Keratinocyte (primary cell): Measurements from ENCODE around the gene CYP26C1. TPM values are rescaled to one million over a fixed set of nuclear protein-coding genes. Genes with fewer than 3 reads are reported as not detected.

Source experiments
- DNase-seq: peaks from one replicate; pipeline ENCODE4 v3.0.0-alpha.2; 2011; ENCODE audit warnings: low read depth, missing footprints, low spot score
- FAIRE-seq: peaks from 2 replicates; lab custom pipeline; 2011; peaks lifted over from hg19 to GRCh38; lab: Jason Lieb, UNC
- H2AFZ ChIP-seq: 2 replicates; pipeline ENCODE4 v1.6.0; 2012; ENCODE audit warnings: low read length, control low read depth, inconsistent platforms; ENCODE audit not compliant: control insufficient read depth
- H3K27ac ChIP-seq: 2 replicates; pipeline ENCODE4 v1.5.1; 2011; ENCODE audit warnings: low read length; ENCODE audit not compliant: control insufficient read depth, insufficient read depth
- H3K27me3 ChIP-seq: 3 replicates; pipeline ENCODE4 v1.6.0; 2011; ENCODE audit warnings: low read length; ENCODE audit not compliant: control insufficient read depth, insufficient read depth; ENCODE audit errors: extremely low read depth
- H3K36me3 ChIP-seq, 2 experiments: 2 replicates in 1 of 2; 3 replicates in 1 of 2; pipeline ENCODE4 v1.5.1; 2011; ENCODE audit warnings: low read length in 2 of 2, mild to moderate bottlenecking in 1 of 2; ENCODE audit not compliant: control insufficient read depth in 2 of 2, insufficient read depth in 2 of 2; ENCODE audit errors: extremely low read depth in 1 of 2
- H3K4me1 ChIP-seq: 3 replicates; pipeline ENCODE4 v1.5.1; 2011; ENCODE audit warnings: low read length; ENCODE audit not compliant: control insufficient read depth, insufficient read depth; ENCODE audit errors: extremely low read depth
- H3K4me2 ChIP-seq: 3 replicates; pipeline ENCODE4 v1.6.0; 2011; ENCODE audit warnings: low read depth, low read length; ENCODE audit not compliant: control insufficient read depth, insufficient read depth; ENCODE audit errors: extremely low read depth
- H3K4me3 ChIP-seq, 3 experiments: fragments of 200-600 bp in 1 of 3; sonication (generic) in 1 of 3; 2 replicates in 2 of 3; 3 replicates in 1 of 3; pipeline ENCODE4 v1.5.1; 2011 to 2016; ENCODE audit warnings: low read length in 3 of 3, mild to moderate bottlenecking in 3 of 3, control low read depth in 2 of 3, inconsistent platforms in 1 of 3, low read depth in 1 of 3, mixed read lengths in 1 of 3, mixed run types in 1 of 3, moderate library complexity in 1 of 3; ENCODE audit not compliant: control insufficient read depth in 2 of 3, insufficient read depth in 2 of 3; ENCODE audit errors: extremely low read depth in 1 of 3
- H3K79me2 ChIP-seq: 2 replicates; pipeline ENCODE4 v1.6.0; 2012; ENCODE audit warnings: low read length; ENCODE audit not compliant: control insufficient read depth, insufficient read depth
- H3K9ac ChIP-seq: 3 replicates; pipeline ENCODE4 v1.6.0; 2011; ENCODE audit warnings: low read length; ENCODE audit not compliant: control insufficient read depth, insufficient read depth; ENCODE audit errors: extremely low read depth
- H3K9me1 ChIP-seq: 3 replicates; pipeline ENCODE4 v1.6.0; 2011; ENCODE audit warnings: low read length; ENCODE audit not compliant: control insufficient read depth, insufficient read depth; ENCODE audit errors: extremely low read depth
- H3K9me3 ChIP-seq: 2 replicates; pipeline ENCODE4 v1.5.1; 2012; ENCODE audit warnings: low read depth, low read length; ENCODE audit not compliant: control insufficient read depth
- H4K20me1 ChIP-seq: 3 replicates; pipeline ENCODE4 v1.6.0; 2011; ENCODE audit warnings: low read length; ENCODE audit not compliant: control insufficient read depth, insufficient read depth; ENCODE audit errors: extremely low read depth
- EZH2 ChIP-seq: IDR thresholded peaks from one replicate; pipeline ENCODE4 v1.6.1; 2012; ENCODE audit warnings: inconsistent platforms, mild to moderate bottlenecking, low read length, moderate library complexity
- dilution Hi-C: fragments of 300-500 bp; cut with MboI; formaldehyde crosslinking; loops from one replicate; pipeline ENCODE4 v1.7.0; 2020; ENCODE audit warnings: low sequenced_read_pairs; ENCODE audit not compliant: extremely low pct_ligation_motif_present
- polyA plus RNA-seq, 5 experiments: library from polyadenylated mRNA; depleted of rRNA in 3 of 5; stranded (reverse) in 3 of 5; stranded (forward) in 1 of 5; unstranded in 1 of 5; fragments of >200 nt; gene quantifications; 1 replicate in 1 of 5; 2 replicates in 3 of 5; 3 replicates in 1 of 5; pipeline versions ENCODE4 v1.2.1 to v1.2.3, GENCODE V29; 2011 to 2012; ENCODE audit warnings: missing spikeins in 2 of 5, low read depth in 1 of 5, low replicate concordance in 1 of 5
- TF ChIP-seq, protein P1 (sequence below), 3 experiments: IDR thresholded peaks in 1 of 3; conservative IDR thresholded peaks in 1 of 3; optimal IDR thresholded peaks in 1 of 3; 2 replicates in 2 of 3; 3 replicates in 1 of 3; pipeline versions ENCODE3 to v1.5.1; 2011; ENCODE audit warnings: low read length in 3 of 3, mild to moderate bottlenecking in 3 of 3, moderate library complexity in 2 of 3, control low read depth in 1 of 3, inconsistent platforms in 1 of 3; ENCODE audit not compliant: insufficient read depth in 2 of 3; ENCODE audit errors: extremely low read depth in 1 of 3

CYP26C1 gene
- polyA plus RNA-seq, 1 donor (not counting 4 experiments of a cell fraction or from before 2014, with no cell fraction given), result not detected

DNA sequence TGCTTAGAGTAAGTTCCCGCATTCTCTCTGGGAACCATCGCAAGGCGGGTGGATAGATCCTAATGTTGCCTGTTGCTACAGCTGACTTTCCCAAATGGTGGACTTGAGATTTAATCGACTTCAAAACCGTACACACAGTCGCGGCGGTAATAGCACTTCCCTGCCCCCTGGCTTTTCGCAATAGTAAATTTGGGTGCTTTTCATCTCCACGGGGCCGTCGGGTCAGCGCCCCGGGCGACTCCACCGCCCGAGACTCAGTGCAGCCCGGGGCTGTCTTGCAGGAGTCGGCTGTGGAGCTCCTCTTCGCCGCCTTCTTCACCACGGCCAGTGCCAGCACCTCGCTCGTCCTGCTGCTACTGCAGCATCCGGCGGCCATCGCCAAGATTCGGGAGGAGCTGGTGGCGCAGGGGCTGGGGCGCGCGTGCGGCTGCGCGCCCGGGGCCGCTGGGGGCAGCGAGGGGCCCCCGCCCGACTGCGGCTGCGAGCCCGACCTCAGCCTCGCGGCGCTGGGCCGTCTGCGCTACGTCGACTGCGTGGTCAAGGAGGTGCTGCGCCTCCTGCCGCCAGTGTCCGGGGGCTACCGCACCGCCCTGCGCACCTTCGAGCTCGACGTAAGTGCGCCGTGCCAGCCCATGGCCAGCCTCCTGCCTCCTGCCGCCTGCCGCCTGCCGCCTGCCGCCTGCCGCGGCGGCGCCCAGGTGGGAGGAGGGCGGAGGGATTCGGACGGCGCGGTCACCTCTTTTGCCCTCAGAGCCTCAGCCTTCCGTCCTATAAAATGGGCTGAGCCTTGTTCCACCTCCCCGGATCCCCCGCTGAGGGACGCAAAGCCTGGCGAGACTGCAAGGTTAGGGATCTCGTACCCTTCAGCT lies 5.3 kb downstream of the CYP26C1 start:
- no peak for DNase-seq

DNA sequence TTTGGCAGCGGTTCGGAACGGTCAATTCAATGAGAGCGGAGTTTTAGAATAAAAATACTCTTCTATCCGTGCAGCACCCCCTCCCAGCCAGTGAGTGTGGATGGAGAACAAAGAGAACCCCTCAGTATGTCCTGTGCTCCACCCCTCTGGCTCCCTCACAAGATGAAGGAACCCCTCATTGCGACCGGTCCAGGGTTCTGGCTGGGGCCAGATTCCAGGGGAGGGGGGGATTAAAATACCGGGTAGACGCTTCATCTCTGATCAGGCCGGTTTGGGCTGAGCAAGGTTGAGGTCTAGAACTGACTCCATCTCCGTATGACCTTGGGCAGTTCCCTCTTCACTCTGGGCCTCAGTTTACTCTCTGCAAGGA lies 5.9 kb downstream of the CYP26C1 start:
- TF ChIP-seq, protein P1, sequence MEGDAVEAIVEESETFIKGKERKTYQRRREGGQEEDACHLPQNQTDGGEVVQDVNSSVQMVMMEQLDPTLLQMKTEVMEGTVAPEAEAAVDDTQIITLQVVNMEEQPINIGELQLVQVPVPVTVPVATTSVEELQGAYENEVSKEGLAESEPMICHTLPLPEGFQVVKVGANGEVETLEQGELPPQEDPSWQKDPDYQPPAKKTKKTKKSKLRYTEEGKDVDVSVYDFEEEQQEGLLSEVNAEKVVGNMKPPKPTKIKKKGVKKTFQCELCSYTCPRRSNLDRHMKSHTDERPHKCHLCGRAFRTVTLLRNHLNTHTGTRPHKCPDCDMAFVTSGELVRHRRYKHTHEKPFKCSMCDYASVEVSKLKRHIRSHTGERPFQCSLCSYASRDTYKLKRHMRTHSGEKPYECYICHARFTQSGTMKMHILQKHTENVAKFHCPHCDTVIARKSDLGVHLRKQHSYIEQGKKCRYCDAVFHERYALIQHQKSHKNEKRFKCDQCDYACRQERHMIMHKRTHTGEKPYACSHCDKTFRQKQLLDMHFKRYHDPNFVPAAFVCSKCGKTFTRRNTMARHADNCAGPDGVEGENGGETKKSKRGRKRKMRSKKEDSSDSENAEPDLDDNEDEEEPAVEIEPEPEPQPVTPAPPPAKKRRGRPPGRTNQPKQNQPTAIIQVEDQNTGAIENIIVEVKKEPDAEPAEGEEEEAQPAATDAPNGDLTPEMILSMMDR (optimal IDR thresholded peaks at IDR 0.05 in 1 of 3, IDR thresholded peaks at IDR 0.05 in 1 of 3, conservative IDR thresholded peaks at IDR 0.05 in 1 of 3; ENCODE audit: extremely low read depth in 1 of 3, insufficient read depth in 2 of 3, low read length in 3 of 3), result no peak
- TF ChIP-seq EZH2, result peak; percentile 62
- Histone ChIP-seq H3K27ac (no peak overlapping the region), H3K4me1 (peaks cover 6% of the 10 kb centered on the region), H3K36me3 (no peaks in the 10 kb centered on the region), H3K4me2 (no peak overlapping the region), H3K27me3 (peaks cover 98% of the 10 kb centered on the region), H3K9me3 (no peaks in the 10 kb centered on the region), H2AFZ (no peak overlapping the region), H3K9me1 (no peaks in the 10 kb centered on the region), H4K20me1 (peaks cover 6% of the 10 kb centered on the region), H3K79me2 (no peaks in the 10 kb centered on the region), H3K9ac (no peak overlapping the region), H3K4me3 (no peak overlapping the region)
- FAIRE-seq (no peak), DNase-seq (no peak)
- dilution Hi-C loops, result no loop called here

More for the DNA sequence above, 5.3 kb downstream of the CYP26C1 start:
- H3K27me3 ChIP-seq, result peaks cover 100% of the 10 kb centered on the region
- H3K79me2 ChIP-seq, result no peaks in the 10 kb centered on the region
- peaks cover 6% of the 10 kb centered on the region for H3K4me1 ChIP-seq
- H3K27ac ChIP-seq, result no peak overlapping the region
- dilution Hi-C loops, result no loop called here
- H4K20me1 ChIP-seq, result peaks cover 6% of the 10 kb centered on the region
- H3K9me1 ChIP-seq, result no peaks in the 10 kb centered on the region
- H3K4me3 ChIP-seq, result no peak overlapping the region
- H3K36me3 ChIP-seq, result no peaks in the 10 kb centered on the region
- no peaks in the 10 kb centered on the region for H3K9me3 ChIP-seq
- H2AFZ ChIP-seq, result no peak overlapping the region
- FAIRE-seq, result no peak
- no peak overlapping the region for H3K4me2 ChIP-seq
- TF ChIP-seq, protein P1 (optimal IDR thresholded peaks at IDR 0.05 in 1 of 3, IDR thresholded peaks at IDR 0.05 in 1 of 3, conservative IDR thresholded peaks at IDR 0.05 in 1 of 3; ENCODE audit: extremely low read depth in 1 of 3, insufficient read depth in 2 of 3, low read length in 3 of 3), result peak in 1 of 3 experiments; percentile 34
- TF ChIP-seq EZH2, result peak; percentile 93
- H3K9ac ChIP-seq, result no peak overlapping the region
